NCI-H1436 treated with DMSO at 0.1 percent for 48 hours (cell line): ENCODE results near the gene GCKR.

Experiments
- DNase-seq: peaks from one replicate; lab custom pipeline; 2025; lab: John Stamatoyannopoulos, UW

GCKR gene

DNA sequence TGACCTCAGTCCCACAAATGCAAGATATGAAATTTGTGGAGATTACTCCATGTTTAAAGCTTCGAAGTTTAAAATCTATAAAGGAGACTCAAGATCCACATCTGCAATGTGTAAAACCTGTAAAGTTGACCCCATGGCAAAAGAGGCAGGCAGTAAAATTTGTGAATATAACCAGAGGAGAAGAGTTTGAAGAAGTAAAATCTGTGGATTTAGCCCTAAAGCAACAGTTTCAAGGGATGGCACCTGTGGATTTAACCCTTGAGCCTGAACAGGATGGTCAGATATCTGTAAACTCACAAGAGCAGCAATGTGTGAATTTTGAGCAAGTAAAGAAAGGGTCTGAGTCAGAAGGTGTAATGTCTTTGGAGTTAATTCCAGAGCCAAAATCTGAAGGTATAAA lies 75.0 kb downstream of the GCKR start:
- no peak for DNase-seq

- no peak for DNase-seq
Measured at GRCh38 chr2:27572439-27572838, 75.8 kb downstream of the GCKR start.

DNA sequence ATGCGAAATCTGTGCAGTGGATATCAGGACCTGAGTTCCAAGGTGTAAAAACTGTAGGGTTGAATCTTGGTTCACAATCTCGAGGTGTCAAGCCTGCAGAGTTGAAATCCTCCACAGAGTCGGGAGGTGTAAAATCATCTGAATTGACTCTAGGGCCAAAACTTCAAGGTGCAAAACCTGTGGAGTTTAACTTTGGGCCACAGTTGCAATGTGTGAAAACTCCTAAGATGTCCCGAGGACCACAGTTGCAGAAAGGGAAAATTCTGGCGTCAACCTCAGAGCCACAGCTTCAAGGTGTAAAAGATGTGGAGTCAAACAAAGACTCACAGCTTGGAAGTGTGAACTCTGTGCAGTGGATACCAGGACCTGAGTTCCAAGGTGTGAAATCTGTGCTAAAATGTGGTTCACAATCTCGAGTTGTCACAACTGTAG lies 76.4 kb downstream of the GCKR start:
- DNase-seq = no peak
